Keratinocyte (primary cell): Measurements from ENCODE around the gene SMIM3. TPM values are rescaled to one million over a fixed set of nuclear protein-coding genes. Genes with fewer than 3 reads are reported as not detected.
"Not testable (repeated sequence)": the region's sequence is repeated elsewhere in the genome, so short reads cannot be mapped to it uniquely, and the experiment has no call there.

Source experiments
- DNase-seq: peaks from one replicate; pipeline ENCODE4 v3.0.0-alpha.2; 2011; ENCODE audit warnings: low read depth, missing footprints, low spot score
- FAIRE-seq: peaks from 2 replicates; lab custom pipeline; 2011; peaks lifted over from hg19 to GRCh38; lab: Jason Lieb, UNC
- H2AFZ ChIP-seq: 2 replicates; pipeline ENCODE4 v1.6.0; 2012; ENCODE audit warnings: low read length, control low read depth, inconsistent platforms; ENCODE audit not compliant: control insufficient read depth
- H3K27ac ChIP-seq: 2 replicates; pipeline ENCODE4 v1.5.1; 2011; ENCODE audit warnings: low read length; ENCODE audit not compliant: control insufficient read depth, insufficient read depth
- H3K27me3 ChIP-seq: 3 replicates; pipeline ENCODE4 v1.6.0; 2011; ENCODE audit warnings: low read length; ENCODE audit not compliant: control insufficient read depth, insufficient read depth; ENCODE audit errors: extremely low read depth
- H3K36me3 ChIP-seq, 2 experiments: 2 replicates in 1 of 2; 3 replicates in 1 of 2; pipeline ENCODE4 v1.5.1; 2011; ENCODE audit warnings: low read length in 2 of 2, mild to moderate bottlenecking in 1 of 2; ENCODE audit not compliant: control insufficient read depth in 2 of 2, insufficient read depth in 2 of 2; ENCODE audit errors: extremely low read depth in 1 of 2
- H3K4me1 ChIP-seq: 3 replicates; pipeline ENCODE4 v1.5.1; 2011; ENCODE audit warnings: low read length; ENCODE audit not compliant: control insufficient read depth, insufficient read depth; ENCODE audit errors: extremely low read depth
- H3K4me2 ChIP-seq: 3 replicates; pipeline ENCODE4 v1.6.0; 2011; ENCODE audit warnings: low read depth, low read length; ENCODE audit not compliant: control insufficient read depth, insufficient read depth; ENCODE audit errors: extremely low read depth
- H3K4me3 ChIP-seq, 3 experiments: fragments of 200-600 bp in 1 of 3; sonication (generic) in 1 of 3; 2 replicates in 2 of 3; 3 replicates in 1 of 3; pipeline ENCODE4 v1.5.1; 2011 to 2016; ENCODE audit warnings: low read length in 3 of 3, mild to moderate bottlenecking in 3 of 3, control low read depth in 2 of 3, inconsistent platforms in 1 of 3, low read depth in 1 of 3, mixed read lengths in 1 of 3, mixed run types in 1 of 3, moderate library complexity in 1 of 3; ENCODE audit not compliant: control insufficient read depth in 2 of 3, insufficient read depth in 2 of 3; ENCODE audit errors: extremely low read depth in 1 of 3
- H3K79me2 ChIP-seq: 2 replicates; pipeline ENCODE4 v1.6.0; 2012; ENCODE audit warnings: low read length; ENCODE audit not compliant: control insufficient read depth, insufficient read depth
- H3K9ac ChIP-seq: 3 replicates; pipeline ENCODE4 v1.6.0; 2011; ENCODE audit warnings: low read length; ENCODE audit not compliant: control insufficient read depth, insufficient read depth; ENCODE audit errors: extremely low read depth
- H3K9me1 ChIP-seq: 3 replicates; pipeline ENCODE4 v1.6.0; 2011; ENCODE audit warnings: low read length; ENCODE audit not compliant: control insufficient read depth, insufficient read depth; ENCODE audit errors: extremely low read depth
- H3K9me3 ChIP-seq: 2 replicates; pipeline ENCODE4 v1.5.1; 2012; ENCODE audit warnings: low read depth, low read length; ENCODE audit not compliant: control insufficient read depth
- H4K20me1 ChIP-seq: 3 replicates; pipeline ENCODE4 v1.6.0; 2011; ENCODE audit warnings: low read length; ENCODE audit not compliant: control insufficient read depth, insufficient read depth; ENCODE audit errors: extremely low read depth
- CTCF ChIP-seq, 3 experiments: IDR thresholded peaks in 1 of 3; conservative IDR thresholded peaks in 1 of 3; optimal IDR thresholded peaks in 1 of 3; 2 replicates in 2 of 3; 3 replicates in 1 of 3; pipeline versions ENCODE3 to v1.5.1; 2011; ENCODE audit warnings: low read length in 3 of 3, mild to moderate bottlenecking in 3 of 3, moderate library complexity in 2 of 3, control low read depth in 1 of 3, inconsistent platforms in 1 of 3; ENCODE audit not compliant: insufficient read depth in 2 of 3; ENCODE audit errors: extremely low read depth in 1 of 3
- EZH2 ChIP-seq: IDR thresholded peaks from one replicate; pipeline ENCODE4 v1.6.1; 2012; ENCODE audit warnings: inconsistent platforms, mild to moderate bottlenecking, low read length, moderate library complexity
- dilution Hi-C: fragments of 300-500 bp; cut with MboI; formaldehyde crosslinking; loops from one replicate; pipeline ENCODE4 v1.7.0; 2020; ENCODE audit warnings: low sequenced_read_pairs; ENCODE audit not compliant: extremely low pct_ligation_motif_present
- polyA plus RNA-seq, 5 experiments: library from polyadenylated mRNA; depleted of rRNA in 3 of 5; stranded (reverse) in 3 of 5; stranded (forward) in 1 of 5; unstranded in 1 of 5; fragments of >200 nt; gene quantifications; 1 replicate in 1 of 5; 2 replicates in 3 of 5; 3 replicates in 1 of 5; pipeline versions ENCODE4 v1.2.1 to v1.2.3, GENCODE V29; 2011 to 2012; ENCODE audit warnings: missing spikeins in 2 of 5, low read depth in 1 of 5, low replicate concordance in 1 of 5

SMIM3 gene
- polyA plus RNA-seq, 1 donor (not counting 4 experiments of a cell fraction or from before 2014, with no cell fraction given): 29.7 TPM

GRCh38 chr5:150816946-150817345 lies 38.4 kb downstream of the SMIM3 start:
- Histone ChIP-seq H2AFZ (no peak overlapping the region), H3K4me2 (no peak overlapping the region), H3K79me2 (no peaks in the 10 kb centered on the region), H3K9ac (no peak overlapping the region), H3K9me3 (no peaks in the 10 kb centered on the region), H3K9me1 (no peaks in the 10 kb centered on the region), H3K27ac (no peak overlapping the region), H4K20me1 (no peaks in the 10 kb centered on the region), H3K4me3 (no peak overlapping the region), H3K4me1 (no peaks in the 10 kb centered on the region), H3K36me3 (no peaks in the 10 kb centered on the region), H3K27me3 (no peaks in the 10 kb centered on the region)
- DNase-seq (no peak), FAIRE-seq (no peak)
- dilution Hi-C loops: no loop called here
- TF ChIP-seq EZH2 (no peak), CTCF (optimal IDR thresholded peaks at IDR 0.05 in 1 of 3, IDR thresholded peaks at IDR 0.05 in 1 of 3, conservative IDR thresholded peaks at IDR 0.05 in 1 of 3; ENCODE audit: extremely low read depth in 1 of 3, insufficient read depth in 2 of 3, low read length in 3 of 3) (no peak)

- H4K20me1 ChIP-seq: no peaks in the 10 kb centered on the region
- H3K4me1 ChIP-seq: no peaks in the 10 kb centered on the region
- no peaks in the 10 kb centered on the region for H3K79me2 ChIP-seq
- TF ChIP-seq CTCF (optimal IDR thresholded peaks at IDR 0.05 in 1 of 3, IDR thresholded peaks at IDR 0.05 in 1 of 3, conservative IDR thresholded peaks at IDR 0.05 in 1 of 3; ENCODE audit: extremely low read depth in 1 of 3, insufficient read depth in 2 of 3, low read length in 3 of 3) (no peak), EZH2 (no peak)
- H3K4me3 ChIP-seq: no peak overlapping the region
- dilution Hi-C loops: no loop called here
- no peaks in the 10 kb centered on the region for H3K27me3 ChIP-seq
- no peak overlapping the region for H2AFZ ChIP-seq
- no peak overlapping the region for H3K4me2 ChIP-seq
- no peak for DNase-seq
- no peaks in the 10 kb centered on the region for H3K9me3 ChIP-seq
- no peaks in the 10 kb centered on the region for H3K9me1 ChIP-seq
- no peak for FAIRE-seq
- no peaks in the 10 kb centered on the region for H3K36me3 ChIP-seq
- H3K27ac ChIP-seq: no peak overlapping the region
- no peak overlapping the region for H3K9ac ChIP-seq
Measured at GRCh38 chr5:150829744-150830143, 51.2 kb downstream of the SMIM3 start.

- H3K9ac ChIP-seq, H3K36me3 ChIP-seq, DNase-seq, dilution Hi-C loops, H2AFZ ChIP-seq, H3K79me2 ChIP-seq, H3K4me3 ChIP-seq, H3K4me2 ChIP-seq, H3K27ac ChIP-seq, H3K4me1 ChIP-seq, H3K9me1 ChIP-seq, H3K27me3 ChIP-seq, FAIRE-seq, H4K20me1 ChIP-seq, H3K9me3 ChIP-seq: not testable (repeated sequence)
Measured at GRCh38 chr5:150831821-150832220, 53.3 kb downstream of the SMIM3 start.
